Mammary epithelial cell (primary cell): ENCODE data around the gene HUS1B.

ENCODE experiments used
- CTCF ChIP-seq, 2 donors: IDR thresholded peaks in 1 of 2; conservative IDR thresholded peaks in 1 of 2; 2 replicates each; pipeline ENCODE4 v1.5.1; 2011 to 2012; ENCODE audit warnings: inconsistent platforms in 2 of 2, low read length in 2 of 2, mild to moderate bottlenecking in 2 of 2, control low read depth in 1 of 2, low read depth in 1 of 2; ENCODE audit not compliant: insufficient read depth in 1 of 2; ENCODE audit errors: extremely low read depth in 1 of 2
- EZH2 ChIP-seq: IDR thresholded peaks from 2 replicates; pipeline ENCODE4 v1.6.1; 2012; ENCODE audit warnings: low read length, inconsistent platforms, borderline replicate concordance

- no peak for TF ChIP-seq CTCF (conservative IDR thresholded peaks at IDR 0.05 in 1 of 2, IDR thresholded peaks at IDR 0.05 in 1 of 2; ENCODE audit: extremely low read depth in 1 of 2, insufficient read depth in 1 of 2, low read depth in 1 of 2, low read length in 2 of 2)
- TF ChIP-seq EZH2 = no peak
These were observed 8.7 kb upstream of the HUS1B start for GRCh38 chr6:665403-666267.
